Cardiac muscle cell (in vitro differentiated cells and primary cell): ENCODE measurements around the gene ARHGAP26. TPM values are rescaled to one million over a fixed set of nuclear protein-coding genes. Genes with fewer than 3 reads are reported as not detected.

Experiments
- DNase-seq, 2 donors: peaks; one replicate each; pipeline versions ENCODE4 v3.0.0 to v3.0.0-alpha.2; 2010 to 2017; ENCODE audit warnings: low read depth in 1 of 2, low spot score in 1 of 2
- H3K27ac ChIP-seq: fragments of 200-600 bp; sonication (generic); 2 replicates; pipeline ENCODE4 v1.5.1; 2016
- H3K27me3 ChIP-seq: fragments of 200-600 bp; sonication (generic); 2 replicates; pipeline ENCODE4 v1.6.0; 2016; ENCODE audit warnings: control low read depth
- H3K36me3 ChIP-seq: fragments of 200-600 bp; sonication (generic); 2 replicates; pipeline ENCODE4 v1.5.1; 2016; ENCODE audit warnings: control low read depth
- H3K4me1 ChIP-seq: fragments of 200-600 bp; sonication (generic); 2 replicates; pipeline ENCODE4 v1.8.1; 2017; ENCODE audit warnings: low read depth, mild to moderate bottlenecking, mixed run types
- H3K4me3 ChIP-seq: fragments of 200-600 bp; sonication (generic); 2 replicates; pipeline ENCODE4 v1.5.1; 2016; ENCODE audit warnings: mild to moderate bottlenecking
- H3K9me3 ChIP-seq: fragments of 200-600 bp; sonication (generic); 2 replicates; pipeline ENCODE4 v1.5.1; 2017; ENCODE audit warnings: low read depth, mild to moderate bottlenecking, control low read depth
- CTCF ChIP-seq: IDR thresholded peaks from 2 replicates; pipeline ENCODE4 v1.5.1; 2012; ENCODE audit warnings: low read depth, mild to moderate bottlenecking, low read length
- polyA plus RNA-seq: library from polyadenylated mRNA; unstranded; fragments of >200 nt; fragmentation: Nextera tagmentation; extraction: Ambion mirVana; gene quantifications from 2 replicates; pipeline ENCODE4 v1.2.1, GENCODE V29; 2016
- total RNA-seq: library from RNA; depleted of rRNA; stranded (reverse); fragments of >200 nt; gene quantifications from 2 replicates; pipeline ENCODE4 v1.2.3, GENCODE V29; 2016

The ARHGAP26 gene
- total and polyA plus RNA-seq, 2 experiments from 2014 or later: 12.7 to 16.2 TPM

GRCh38 chr5:142782976-142783530 is 12.9 kb downstream of the ARHGAP26 start:
- Histone ChIP-seq H3K27me3 (no peaks in the 10 kb centered on the region), H3K4me3 (no peak overlapping the region), H3K9me3 (no peaks in the 10 kb centered on the region), H3K4me1 (peaks cover 58% of the 10 kb centered on the region), H3K36me3 (no peaks in the 10 kb centered on the region), H3K27ac (no peak overlapping the region)
- no peak for TF ChIP-seq CTCF
- peak in 1 of 2 donors; percentile 50 for DNase-seq

- no peak for TF ChIP-seq CTCF
- Histone ChIP-seq H3K4me3 (no peak overlapping the region), H3K9me3 (no peaks in the 10 kb centered on the region), H3K4me1 (peaks cover 50% of the 10 kb centered on the region), H3K27ac (no peak overlapping the region), H3K27me3 (no peaks in the 10 kb centered on the region), H3K36me3 (no peaks in the 10 kb centered on the region)
- DNase-seq: peak in 1 of 2 donors; percentile 50
These were observed 13.6 kb downstream of the ARHGAP26 start for GRCh38 chr5:142783601-142784341.

- no peaks in the 10 kb centered on the region for H3K36me3 ChIP-seq
- no peak for DNase-seq
- H3K27ac ChIP-seq: no peak overlapping the region
- no peaks in the 10 kb centered on the region for H3K27me3 ChIP-seq
- H3K4me1 ChIP-seq: peaks cover 43% of the 10 kb centered on the region
- TF ChIP-seq CTCF: no peak
- no peaks in the 10 kb centered on the region for H3K9me3 ChIP-seq
- H3K4me3 ChIP-seq: no peak overlapping the region
These were observed 14.3 kb downstream of the ARHGAP26 start for GRCh38 chr5:142784401-142784955.

- no peak for TF ChIP-seq CTCF
- Histone ChIP-seq H3K27me3 (no peaks in the 10 kb centered on the region), H3K4me1 (peaks cover 36% of the 10 kb centered on the region), H3K36me3 (no peaks in the 10 kb centered on the region), H3K4me3 (no peak overlapping the region), H3K27ac (no peak overlapping the region), H3K9me3 (no peaks in the 10 kb centered on the region)
- DNase-seq: no peak
These were observed 15.0 kb downstream of the ARHGAP26 start for GRCh38 chr5:142785206-142785605.

- Histone ChIP-seq H3K27ac (no peak overlapping the region), H3K36me3 (no peaks in the 10 kb centered on the region), H3K4me3 (no peak overlapping the region), H3K9me3 (no peaks in the 10 kb centered on the region), H3K4me1 (peaks cover 30% of the 10 kb centered on the region), H3K27me3 (no peaks in the 10 kb centered on the region)
- DNase-seq: no peak
- TF ChIP-seq CTCF: no peak
These were observed 19.0 kb downstream of the ARHGAP26 start for GRCh38 chr5:142789206-142789605.
